Cortex of kidney (tissue), 1 donor: ENCODE measurements around the gene CLDN20.
"Not testable (repeated sequence)": the region's sequence is repeated elsewhere in the genome, so short reads cannot be mapped to it uniquely, and the experiment has no call there.

Experiments used
- DNase-seq: peaks from one replicate; lab custom pipeline; 2025; lab: John Stamatoyannopoulos, UW

The CLDN20 gene

GRCh38 chr6:155263373-155264063 is at the start of gene CLDN20:
CLDN20 (plus strand) TSS chr6:155264013; CDS start chr6:155275720, 11,707 bp downstream.
- DNase-seq = no peak

- no peak for DNase-seq
These were observed 47.9 kb upstream of the CLDN20 start for GRCh38 chr6:155215906-155216305.

- DNase-seq = no peak
These were observed 47.3 kb upstream of the CLDN20 start for GRCh38 chr6:155216312-155217046.

GRCh38 chr6:155218711-155219110 is 45.1 kb upstream of the CLDN20 start:
- not testable (repeated sequence) for DNase-seq

GRCh38 chr6:155219299-155219698 is 44.5 kb upstream of the CLDN20 start:
- no peak for DNase-seq

GRCh38 chr6:155219858-155220301 is 43.9 kb upstream of the CLDN20 start:
- DNase-seq = no peak

GRCh38 chr6:155221086-155221485 is 42.7 kb upstream of the CLDN20 start:
- DNase-seq = no peak

GRCh38 chr6:155222506-155222905 is 41.3 kb upstream of the CLDN20 start:
- DNase-seq = no peak

- DNase-seq = no peak
These were observed 40.0 kb upstream of the CLDN20 start for GRCh38 chr6:155223646-155224451.

- DNase-seq = no peak
These were observed 39.2 kb upstream of the CLDN20 start for GRCh38 chr6:155224618-155225017.

- no peak for DNase-seq
These were observed 36.8 kb upstream of the CLDN20 start for GRCh38 chr6:155227046-155227445.

- DNase-seq = no peak
These were observed 35.2 kb upstream of the CLDN20 start for GRCh38 chr6:155228546-155229166.

GRCh38 chr6:155230975-155231374 is 32.8 kb upstream of the CLDN20 start:
- not testable (repeated sequence) for DNase-seq

- DNase-seq = no peak
These were observed 31.0 kb upstream of the CLDN20 start for GRCh38 chr6:155232848-155233247.

GRCh38 chr6:155234167-155234566 is 29.6 kb upstream of the CLDN20 start:
- DNase-seq = no peak

- DNase-seq = no peak
These were observed 29.1 kb upstream of the CLDN20 start for GRCh38 chr6:155234687-155235086.

GRCh38 chr6:155235087-155235486 is 28.7 kb upstream of the CLDN20 start:
- no peak for DNase-seq

GRCh38 chr6:155237613-155238012 is 26.2 kb upstream of the CLDN20 start:
- no peak for DNase-seq

GRCh38 chr6:155240905-155241600 is 22.8 kb upstream of the CLDN20 start:
- DNase-seq = no peak

- DNase-seq = no peak
These were observed 21.8 kb upstream of the CLDN20 start for GRCh38 chr6:155241966-155242365.

- no peak for DNase-seq
These were observed 19.4 kb upstream of the CLDN20 start for GRCh38 chr6:155244434-155244833.
